GM08714 (cell line): ENCODE results near the gene FRMD5.

Experiments
- H3K4me3 ChIP-seq: fragments of 200-500 bp; sonication (Bioruptor generic); 2 replicates; pipeline ENCODE4 v1.5.1; 2014; ENCODE audit warnings: mild to moderate bottlenecking, low read length, inconsistent platforms
- ZNF274 ChIP-seq: IDR thresholded peaks from 2 replicates; pipeline ENCODE4 v1.6.1; 2012; ENCODE audit warnings: mild to moderate bottlenecking, low read depth, low read length

The FRMD5 gene

GRCh38 chr15:43913941-43914340 is 281.1 kb downstream of the FRMD5 start:
- no peak for TF ChIP-seq ZNF274
- no peak overlapping the region for H3K4me3 ChIP-seq

- no peak overlapping the region for H3K4me3 ChIP-seq
- no peak for TF ChIP-seq ZNF274
Observed at GRCh38 chr15:43913026-43913780, 281.9 kb downstream of the FRMD5 start.

- TF ChIP-seq ZNF274: no peak
- no peak overlapping the region for H3K4me3 ChIP-seq
Observed at GRCh38 chr15:43912208-43912607, 282.9 kb downstream of the FRMD5 start.

GRCh38 chr15:43911235-43911781 is 283.8 kb downstream of the FRMD5 start:
- TF ChIP-seq ZNF274: no peak
- no peak overlapping the region for H3K4me3 ChIP-seq

- no peak for TF ChIP-seq ZNF274
Observed at GRCh38 chr15:43908516-43909050, 286.5 kb downstream of the FRMD5 start.

GRCh38 chr15:43905755-43906154 is 289.3 kb downstream of the FRMD5 start:
- H3K4me3 ChIP-seq: no peak overlapping the region
- TF ChIP-seq ZNF274: no peak

More at GRCh38 chr15:43908516-43909050, 286.5 kb downstream of the FRMD5 start:
- H3K4me3 ChIP-seq: no peak overlapping the region

GRCh38 chr15:43903864-43904290 is 291.2 kb downstream of the FRMD5 start:
- TF ChIP-seq ZNF274: no peak

GRCh38 chr15:43901495-43901894 is 293.6 kb downstream of the FRMD5 start:
- TF ChIP-seq ZNF274: no peak

More at GRCh38 chr15:43903864-43904290, 291.2 kb downstream of the FRMD5 start:
- no peak overlapping the region for H3K4me3 ChIP-seq

GRCh38 chr15:43900996-43901395 is 294.1 kb downstream of the FRMD5 start:
- H3K4me3 ChIP-seq: no peak overlapping the region
- no peak for TF ChIP-seq ZNF274

More at GRCh38 chr15:43901495-43901894, 293.6 kb downstream of the FRMD5 start:
- no peak overlapping the region for H3K4me3 ChIP-seq

- TF ChIP-seq ZNF274: no peak
- H3K4me3 ChIP-seq: no peak overlapping the region
Observed at GRCh38 chr15:43899928-43900327, 295.1 kb downstream of the FRMD5 start.

- TF ChIP-seq ZNF274: no peak
- no peak overlapping the region for H3K4me3 ChIP-seq
Observed at GRCh38 chr15:43898891-43899290, 296.2 kb downstream of the FRMD5 start.

GRCh38 chr15:43896543-43896942 is 298.5 kb downstream of the FRMD5 start:
- TF ChIP-seq ZNF274: no peak
- no peak overlapping the region for H3K4me3 ChIP-seq

- no peak overlapping the region for H3K4me3 ChIP-seq
- TF ChIP-seq ZNF274: no peak
Observed at GRCh38 chr15:43895586-43895985, 299.5 kb downstream of the FRMD5 start.

- H3K4me3 ChIP-seq: no peak overlapping the region
- TF ChIP-seq ZNF274: no peak
Observed at GRCh38 chr15:43893956-43894355, 301.1 kb downstream of the FRMD5 start.

GRCh38 chr15:43889042-43889441 is 306.0 kb downstream of the FRMD5 start:
- H3K4me3 ChIP-seq: no peak overlapping the region
- TF ChIP-seq ZNF274: no peak
